Vagina (tissue), 2 donors: ENCODE data around the gene KCNIP4. TPM values are rescaled to one million over a fixed set of nuclear protein-coding genes. Genes with fewer than 3 reads are reported as not detected.

Source experiments
- DNase-seq, 2 donors: peaks; one replicate each; pipeline ENCODE4 v3.0.0-alpha.2; 2017; ENCODE audit errors: extremely low spot score in 2 of 2
- H3K27ac ChIP-seq: fragments of 200-600 bp; sonication (generic); one replicate; pipeline ENCODE4 v1.5.1; 2019
- H3K27me3 ChIP-seq: fragments of 200-600 bp; sonication (generic); one replicate; pipeline ENCODE4 v1.5.1; 2019
- H3K36me3 ChIP-seq, 2 donors: fragments of 200-600 bp; sonication (generic); one replicate each; pipeline ENCODE4 v1.5.1; 2017 to 2019
- H3K4me1 ChIP-seq: fragments of 200-600 bp; sonication (generic); one replicate; pipeline ENCODE4 v1.5.1; 2019
- H3K4me3 ChIP-seq, 2 donors: fragments of 200-600 bp; sonication (generic); 1 replicate in 1 of 2; 2 replicates in 1 of 2; pipeline ENCODE4 v1.5.1; 2016 to 2019
- H3K9me3 ChIP-seq: fragments of 200-600 bp; sonication (generic); one replicate; pipeline ENCODE4 v1.5.1; 2019
- CTCF ChIP-seq, 3 experiments: fragments of 450-650 bp in 2 of 3; fragments of 200-600 bp in 1 of 3; sonication (generic) in 1 of 3; IDR thresholded peaks; one replicate each; pipeline ENCODE4 v1.5.1; 2017 to 2019; ENCODE audit warnings: antibody characterized with exemption in 3 of 3, mild to moderate bottlenecking in 2 of 3, moderate library complexity in 2 of 3
- POLR2A ChIP-seq, 2 donors: fragments of 450-650 bp; IDR thresholded peaks; one replicate each; pipeline ENCODE4 v1.6.1; 2017; ENCODE audit warnings: antibody characterized with exemption in 2 of 2, mild to moderate bottlenecking in 2 of 2, moderate library complexity in 2 of 2
- POLR2AphosphoS5 ChIP-seq, 2 donors: sonication (generic); formaldehyde crosslinking; IDR thresholded peaks; one replicate each; pipeline ENCODE4 v1.9.0; 2017; ENCODE audit warnings: antibody characterized with exemption in 2 of 2, mild to moderate bottlenecking in 2 of 2, low read depth in 1 of 2; ENCODE audit not compliant: insufficient read depth in 1 of 2
- intact Hi-C: fragments of 100-400 bp; cut with DNase I; formaldehyde crosslinking; loops from one replicate; pipeline ENCODE4 v1.15.1; 2023
- total RNA-seq: library from RNA; depleted of rRNA; stranded (reverse); fragments of >200 nt; gene quantifications from one replicate; pipeline ENCODE4 v1.2.3, GENCODE V29; 2016

KCNIP4 gene
- total RNA-seq, 1 donor from 2014 or later, result not detected

GRCh38 chr4:20860878-20861277 lies 1087.7 kb downstream of the KCNIP4 start:
- no peaks in the 10 kb centered on the region for H3K4me1 ChIP-seq
- no peak overlapping the region for H3K27ac ChIP-seq
- no peak for DNase-seq
- H3K27me3 ChIP-seq, result no peaks in the 10 kb centered on the region
- no peaks in the 10 kb centered on the region for H3K9me3 ChIP-seq
- H3K4me3 ChIP-seq, result no peak overlapping the region
- no peaks in the 10 kb centered on the region for H3K36me3 ChIP-seq
- TF ChIP-seq POLR2A (IDR thresholded peaks at IDR 0.05), result no peak
- no peak for TF ChIP-seq CTCF (IDR thresholded peaks at IDR 0.05)
- intact Hi-C loops, result no loop called here

- Histone ChIP-seq H3K27ac (no peak overlapping the region), H3K9me3 (no peaks in the 10 kb centered on the region), H3K4me3 (no peak overlapping the region), H3K4me1 (no peaks in the 10 kb centered on the region), H3K36me3 (no peaks in the 10 kb centered on the region), H3K27me3 (no peaks in the 10 kb centered on the region)
- no peak for DNase-seq
- intact Hi-C loops, result no loop called here
- TF ChIP-seq POLR2AphosphoS5 (IDR thresholded peaks at IDR 0.05; ENCODE audit: insufficient read depth in 1 of 2, low read depth in 1 of 2), result no peak
- no peak for TF ChIP-seq POLR2A (IDR thresholded peaks at IDR 0.05)
- no peak for TF ChIP-seq CTCF (IDR thresholded peaks at IDR 0.05)
These were observed 1089.3 kb downstream of the KCNIP4 start for GRCh38 chr4:20859097-20859781.

GRCh38 chr4:20857081-20857480 lies 1091.5 kb downstream of the KCNIP4 start:
- no peak for DNase-seq
- Histone ChIP-seq H3K27me3 (no peaks in the 10 kb centered on the region), H3K4me3 (no peak overlapping the region), H3K9me3 (no peaks in the 10 kb centered on the region), H3K36me3 (no peaks in the 10 kb centered on the region), H3K4me1 (no peaks in the 10 kb centered on the region), H3K27ac (no peak overlapping the region)
- intact Hi-C loops, result no loop called here
- no peak for TF ChIP-seq POLR2A (IDR thresholded peaks at IDR 0.05)
- no peak for TF ChIP-seq CTCF (IDR thresholded peaks at IDR 0.05)
- no peak for TF ChIP-seq POLR2AphosphoS5 (IDR thresholded peaks at IDR 0.05; ENCODE audit: insufficient read depth in 1 of 2, low read depth in 1 of 2)

- intact Hi-C loops, result no loop called here
- no peak for DNase-seq
- Histone ChIP-seq H3K36me3 (no peaks in the 10 kb centered on the region), H3K9me3 (no peaks in the 10 kb centered on the region), H3K4me1 (no peaks in the 10 kb centered on the region), H3K27me3 (no peaks in the 10 kb centered on the region), H3K4me3 (no peak overlapping the region), H3K27ac (no peak overlapping the region)
- TF ChIP-seq POLR2AphosphoS5 (IDR thresholded peaks at IDR 0.05; ENCODE audit: insufficient read depth in 1 of 2, low read depth in 1 of 2) (no peak), CTCF (IDR thresholded peaks at IDR 0.05) (no peak), POLR2A (IDR thresholded peaks at IDR 0.05) (no peak)
These were observed 1101.3 kb downstream of the KCNIP4 start for GRCh38 chr4:20847124-20847747.

GRCh38 chr4:20844311-20844710 lies 1104.3 kb downstream of the KCNIP4 start:
- intact Hi-C loops, result no loop called here
- no peaks in the 10 kb centered on the region for H3K4me1 ChIP-seq
- no peaks in the 10 kb centered on the region for H3K36me3 ChIP-seq
- no peak for DNase-seq
- TF ChIP-seq CTCF (IDR thresholded peaks at IDR 0.05) (no peak), POLR2AphosphoS5 (IDR thresholded peaks at IDR 0.05; ENCODE audit: insufficient read depth in 1 of 2, low read depth in 1 of 2) (no peak), POLR2A (IDR thresholded peaks at IDR 0.05) (no peak)
- no peak overlapping the region for H3K27ac ChIP-seq
- no peak overlapping the region for H3K4me3 ChIP-seq
- H3K9me3 ChIP-seq, result no peaks in the 10 kb centered on the region
- H3K27me3 ChIP-seq, result no peaks in the 10 kb centered on the region
